Heart left ventricle (tissue), 13 donors: ENCODE data around the gene BIN1.

Experiments used
- CTCF ChIP-seq, 12 donors: fragments of 200-600 bp; sonication (generic) in 4 of 12; IDR thresholded peaks; one replicate each; pipeline versions ENCODE4 v1.5.0 to v1.8.0; 2018 to 2022; ENCODE audit warnings: antibody characterized with exemption in 12 of 12, mild to moderate bottlenecking in 5 of 12
- POLR2A ChIP-seq, 2 donors: fragments of 450-650 bp; IDR thresholded peaks; one replicate each; pipeline ENCODE4 v1.6.1; 2017; ENCODE audit warnings: antibody characterized with exemption in 2 of 2, mild to moderate bottlenecking in 2 of 2, moderate library complexity in 2 of 2
- donor health status: ischemic (EF 13 %, LVEDD 7.1; RV severe dilation, severe dysfunction).
- donor health status: DM: no; HTN: yes; CAD: no.
- donor health status: DM: no; HTN: no; CAD: no.
- donor health status: ischemic (EF 25% LVEDD 6.9; RV normal size, moderate dysfunction).
- donor health status: ischemic (EF 25% LVEDD 5.7; RV mildly dilated, moderate dysfunction).
- donor health status: ischemic (EF 35%, LVEDD 5.7; RV mildly dilated, moderate dysfunction).
- donor health status: nonischemic (EF 11% LVEDD 7.7; RV severe dilation, severe dysfunction).
- donor health status: DM: yes; HTN: yes; CAD: no.
- donor health status: PGD.
- donor health status: ischemic (EF 29% LVEDD 5.4; RV normal size, mild dysfunction).
- donor health status: nonischemic (EF 23%, LVEDD 6.1; RV moderate dilation, normal function).

- TF ChIP-seq CTCF (IDR thresholded peaks at IDR 0.05) (no peak), POLR2A (IDR thresholded peaks at IDR 0.05) (no peak)
Observed at GRCh38 chr2:127012868-127013267, 94.1 kb downstream of the BIN1 start.
